NCI-H1105 (cell line): ENCODE measurements around the gene ARMH1.

Experiments used
- DNase-seq: peaks from one replicate; lab custom pipeline; 2025; lab: John Stamatoyannopoulos, UW

ARMH1 gene

DNA sequence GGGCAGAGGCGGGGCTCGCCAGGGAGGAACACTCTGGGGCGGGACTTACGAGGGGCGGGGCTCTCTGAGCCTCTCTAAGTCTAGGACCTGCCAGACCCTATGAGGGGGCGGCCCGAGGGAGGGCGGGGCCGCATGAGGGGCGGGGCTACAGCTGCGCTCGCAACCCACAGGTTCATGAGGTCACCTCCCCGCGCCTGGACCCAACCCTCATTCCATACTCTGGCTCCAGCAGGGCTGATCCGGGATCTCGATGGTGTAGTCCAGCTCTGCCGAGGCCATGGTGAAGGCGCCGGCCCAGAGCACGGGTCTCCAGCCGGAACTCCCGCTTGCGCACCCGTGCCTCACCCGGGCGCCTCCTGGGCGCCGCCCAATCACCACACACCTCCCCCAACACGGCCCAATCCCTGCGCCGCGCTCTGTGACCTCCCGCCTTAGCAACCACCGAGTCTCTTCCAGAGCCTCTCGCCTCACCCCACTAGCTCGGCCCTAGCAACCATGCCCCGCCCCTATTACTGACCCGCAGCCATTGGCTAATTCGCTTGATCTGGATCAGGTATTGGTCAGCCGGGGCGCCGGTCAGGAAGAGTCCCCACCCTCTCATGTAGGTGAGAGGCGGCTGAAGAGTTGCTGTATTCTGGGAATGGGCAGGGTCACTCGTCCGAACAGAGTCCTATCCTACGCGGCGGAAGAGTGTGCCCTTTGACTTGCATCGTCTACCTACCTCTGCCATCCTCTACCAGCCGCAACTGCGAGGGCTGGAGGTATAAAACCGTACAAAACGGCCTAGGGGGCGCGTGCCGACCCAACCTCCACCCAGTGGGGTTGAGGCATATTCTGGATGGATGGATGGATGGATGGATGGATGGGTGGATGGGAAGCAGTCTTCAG, at the start of gene ARMH1, which contains the start of gene TMEM53:
TSS of gene ARMH1 (plus strand) at position 602 of the 888 bp plus-strand sequence. CDS start 14,984 bp downstream, outside the sequence.
TSS of gene TMEM53 (minus strand) at position 369 of the 888 bp plus-strand sequence. CDS start at position 279, 90 bp downstream.
- peak; percentile 99 for DNase-seq

DNA sequence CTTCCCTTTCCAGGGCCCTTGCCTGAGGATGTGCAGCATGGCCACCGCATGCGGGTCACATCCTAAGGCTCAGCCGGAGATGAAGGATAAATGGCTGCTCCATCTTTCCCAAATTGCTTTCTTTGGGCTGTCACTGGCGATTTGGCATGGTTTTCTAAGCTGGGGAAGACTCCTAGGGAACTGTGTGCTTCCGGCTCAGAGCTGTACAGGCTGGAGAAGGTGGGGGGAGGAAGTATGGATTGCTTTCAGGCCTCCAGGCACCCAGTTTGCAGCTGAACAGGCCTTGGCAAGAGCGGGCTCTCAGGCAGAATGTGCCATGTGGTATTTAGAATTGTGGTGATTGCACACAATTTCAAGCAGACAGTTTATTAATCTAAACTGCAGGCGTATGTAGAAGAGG, 49.2 kb upstream of the ARMH1 start:
- DNase-seq: no peak

DNA sequence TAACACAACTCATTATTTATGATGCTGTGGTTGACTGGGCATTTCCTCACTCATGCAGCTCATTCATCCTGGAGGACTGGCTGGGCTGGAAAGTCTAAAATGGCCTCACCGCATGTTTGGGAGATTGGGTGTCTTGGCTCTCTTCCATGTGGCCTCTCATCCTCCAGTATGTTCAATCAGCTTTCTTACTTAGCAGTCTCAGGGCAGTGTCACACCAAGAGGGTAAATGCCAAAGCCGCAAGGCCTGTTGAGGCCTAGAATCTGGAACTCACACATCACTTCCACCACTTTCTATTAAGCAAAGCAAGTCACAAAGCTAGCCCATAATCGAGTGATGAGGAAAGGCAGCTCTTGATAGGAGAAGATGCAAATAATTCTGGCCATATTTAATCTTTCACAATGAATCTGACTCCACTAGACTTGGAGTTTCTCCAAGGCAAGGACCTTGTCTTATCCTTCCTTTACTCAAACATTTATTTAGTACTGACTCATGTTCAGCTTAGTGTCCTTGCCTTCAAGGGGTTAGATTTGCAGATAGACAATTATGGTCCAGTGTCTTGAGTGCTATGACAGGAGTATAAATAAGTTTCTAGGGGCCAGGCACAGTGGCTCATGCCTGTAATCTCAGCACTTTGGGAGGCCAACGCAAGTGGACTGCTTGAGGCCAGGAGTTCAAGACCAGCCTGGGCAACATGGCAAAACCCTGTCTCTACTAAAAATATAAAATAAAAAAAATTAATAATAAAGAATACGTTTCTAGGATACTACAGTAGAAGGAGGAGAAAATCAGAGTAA, 45.4 kb upstream of the ARMH1 start:
- DNase-seq: no peak

DNA sequence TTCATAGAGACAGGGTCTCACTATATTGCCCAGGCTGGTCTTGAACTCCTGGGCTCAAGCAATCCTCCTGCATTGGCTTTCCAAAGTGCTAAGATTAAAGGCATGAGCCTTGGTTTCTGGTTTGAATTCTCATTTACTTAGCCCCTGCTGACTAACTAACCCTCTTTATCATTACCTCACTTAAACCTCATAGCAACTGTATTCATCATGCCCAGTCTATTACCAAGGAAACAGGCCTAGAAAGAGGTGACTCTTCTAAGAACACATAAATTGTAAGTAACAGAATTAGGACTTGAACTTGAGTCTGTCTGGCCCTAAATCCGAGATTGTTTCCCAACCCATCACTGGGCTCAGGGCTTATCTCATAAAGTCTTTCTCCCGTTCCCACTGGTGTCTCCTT, 44.4 kb upstream of the ARMH1 start:
- DNase-seq: no peak

DNA sequence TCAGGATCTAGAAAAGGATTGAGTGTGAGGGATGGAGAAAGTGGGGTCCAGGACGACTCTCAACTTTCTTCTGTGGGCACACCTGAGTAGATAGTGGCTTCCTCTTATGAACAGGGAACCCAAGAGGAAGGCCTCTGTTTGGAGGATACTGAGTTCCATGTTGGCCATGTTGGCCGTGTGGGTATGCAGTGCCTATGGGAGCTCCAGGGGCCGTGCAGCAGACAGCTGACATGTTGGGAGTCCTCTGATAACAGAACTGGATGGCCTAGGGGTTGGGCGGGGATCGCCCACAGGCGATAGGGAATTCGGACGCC, 43.2 kb upstream of the ARMH1 start:
- DNase-seq: no peak

DNA sequence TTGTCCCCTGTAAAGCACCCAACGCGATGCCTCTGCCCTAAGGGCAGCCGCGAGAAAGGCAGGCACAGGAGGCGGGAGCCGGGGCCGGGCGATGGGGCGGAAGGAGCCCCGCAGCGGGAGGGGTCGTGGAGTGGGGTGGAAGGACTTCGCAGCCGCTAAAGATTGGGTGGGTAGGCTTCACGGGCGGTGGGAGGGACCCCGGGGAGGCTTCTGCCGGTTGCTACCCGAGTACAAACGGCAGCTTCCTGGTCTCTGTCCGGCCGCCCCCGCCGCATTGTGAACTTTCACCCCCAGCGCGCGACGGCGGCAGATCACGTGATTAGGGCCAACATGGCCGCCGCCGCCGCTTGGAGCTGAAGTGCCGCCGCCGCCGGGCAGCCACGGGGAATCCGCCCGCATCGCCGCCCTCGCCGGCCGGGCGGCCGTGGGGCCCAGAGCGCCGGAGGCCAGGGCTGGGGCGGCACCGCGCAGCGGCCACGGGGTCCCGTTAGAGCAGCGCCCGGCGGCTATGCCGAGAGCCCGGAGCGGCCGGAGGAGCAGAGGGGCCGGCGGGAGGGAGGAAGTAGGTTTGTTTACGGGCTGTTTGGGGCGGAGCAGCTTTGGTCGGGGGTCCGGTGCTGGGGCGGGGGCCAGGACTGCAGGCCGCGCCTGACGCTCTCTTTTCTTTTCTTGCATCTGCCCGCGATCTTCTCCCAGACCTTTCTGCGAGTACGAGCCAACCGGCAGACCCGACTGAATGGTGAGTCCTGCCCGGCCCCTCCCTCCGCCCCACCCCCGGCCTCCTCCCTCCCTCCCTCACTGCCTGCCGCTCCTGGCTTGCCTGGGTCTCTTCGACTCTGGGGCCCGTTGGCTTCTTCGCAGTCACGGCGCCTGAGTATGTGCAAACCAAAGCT, 42.6 kb upstream of the ARMH1 start:
- peak; percentile 87 for DNase-seq

DNA sequence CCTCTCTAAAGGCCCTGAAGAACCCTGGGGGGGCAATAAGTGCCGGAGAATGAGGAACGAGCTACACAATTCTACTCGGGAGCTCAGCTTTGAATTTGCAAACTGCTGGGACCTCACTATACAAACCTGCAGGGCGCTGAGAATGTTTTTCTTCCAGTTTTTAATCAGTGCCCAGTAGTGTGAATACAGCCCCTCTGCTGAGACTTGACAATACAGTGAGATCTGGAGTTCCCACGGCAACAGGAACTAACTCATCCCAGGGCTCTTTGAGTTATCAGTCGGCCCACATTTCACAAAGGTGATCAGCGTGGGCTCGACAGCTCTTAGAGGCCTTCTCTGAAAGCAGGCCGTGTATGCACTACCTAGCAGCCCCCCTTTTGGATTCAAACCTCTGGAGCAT, 41.9 kb upstream of the ARMH1 start:
- no peak for DNase-seq

DNA sequence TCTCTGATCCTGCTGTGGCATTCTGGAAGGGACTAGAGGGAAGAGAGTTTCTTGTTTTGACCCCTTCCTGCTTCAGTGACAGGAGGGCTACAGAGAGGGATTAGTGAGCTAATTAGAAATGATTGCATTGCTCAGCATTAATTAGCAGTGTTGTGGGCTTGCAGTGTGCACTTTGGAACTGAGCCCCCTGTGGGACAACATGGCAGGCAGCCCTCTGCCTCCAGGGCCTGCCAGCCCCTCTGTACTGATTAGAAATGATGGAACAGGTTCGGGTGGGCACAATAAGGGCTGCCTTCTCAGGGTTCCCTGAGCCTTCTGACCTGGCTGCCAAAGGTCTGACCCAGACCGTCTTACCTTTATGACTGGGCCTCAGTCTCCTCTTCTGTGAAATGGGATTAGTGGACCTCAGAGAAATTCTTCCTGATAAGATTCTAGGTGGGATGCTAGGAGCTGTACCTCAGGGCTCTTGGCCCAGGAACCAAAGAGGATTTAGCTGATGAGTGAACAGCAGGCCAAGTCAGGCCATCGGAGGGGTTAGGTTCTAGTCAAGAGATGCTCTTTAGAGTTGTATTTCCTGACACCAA, 39.8 kb upstream of the ARMH1 start:
- no peak for DNase-seq

DNA sequence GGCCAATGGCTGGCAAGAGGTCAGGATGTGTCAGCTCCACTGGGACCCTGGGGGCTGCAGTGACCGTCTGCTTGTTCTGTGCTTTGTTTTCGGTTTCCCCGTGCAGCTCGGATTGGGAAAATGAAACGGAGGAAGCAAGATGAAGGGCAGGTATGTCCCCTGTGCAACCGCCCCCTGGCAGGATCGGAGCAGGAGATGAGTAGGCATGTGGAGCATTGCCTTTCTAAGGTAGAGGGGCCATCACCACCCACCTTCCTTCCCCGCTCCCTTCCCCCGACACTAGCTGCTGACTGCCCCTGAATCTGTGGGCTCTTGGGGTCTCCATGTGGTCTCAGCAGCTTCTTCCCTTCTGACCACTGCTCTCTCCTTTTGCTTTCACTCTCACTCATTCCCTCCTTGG, 39.1 kb upstream of the ARMH1 start:
- DNase-seq: no peak

DNA sequence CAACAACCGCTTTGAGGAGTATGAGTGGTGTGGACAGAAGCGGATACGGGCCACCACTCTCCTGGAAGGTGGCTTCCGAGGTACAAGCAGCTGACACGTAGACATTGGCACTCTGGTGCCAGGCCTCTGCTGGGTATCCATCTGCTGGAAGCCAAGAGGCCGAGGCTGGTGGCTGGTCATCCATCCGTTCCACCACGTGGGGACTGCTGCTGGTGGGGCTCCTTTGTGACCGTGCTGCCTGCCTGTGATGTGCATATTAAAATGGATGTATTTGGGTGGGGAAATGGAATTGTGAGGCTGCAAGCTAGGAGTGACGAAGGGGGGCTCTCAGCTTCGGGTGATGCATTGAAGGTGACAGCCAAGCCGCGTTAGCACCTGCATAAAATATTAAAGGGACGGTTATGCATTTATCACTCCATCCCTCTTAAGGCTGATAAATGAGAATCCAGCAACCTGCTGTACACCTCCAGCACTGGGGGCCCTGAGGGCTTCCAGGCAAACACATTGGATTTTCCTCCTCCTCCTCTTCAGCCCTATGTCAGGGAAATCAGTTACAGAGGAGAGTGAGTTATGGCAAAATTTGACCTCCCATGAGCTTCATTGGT, 38.3 kb upstream of the ARMH1 start:
- no peak for DNase-seq

DNA sequence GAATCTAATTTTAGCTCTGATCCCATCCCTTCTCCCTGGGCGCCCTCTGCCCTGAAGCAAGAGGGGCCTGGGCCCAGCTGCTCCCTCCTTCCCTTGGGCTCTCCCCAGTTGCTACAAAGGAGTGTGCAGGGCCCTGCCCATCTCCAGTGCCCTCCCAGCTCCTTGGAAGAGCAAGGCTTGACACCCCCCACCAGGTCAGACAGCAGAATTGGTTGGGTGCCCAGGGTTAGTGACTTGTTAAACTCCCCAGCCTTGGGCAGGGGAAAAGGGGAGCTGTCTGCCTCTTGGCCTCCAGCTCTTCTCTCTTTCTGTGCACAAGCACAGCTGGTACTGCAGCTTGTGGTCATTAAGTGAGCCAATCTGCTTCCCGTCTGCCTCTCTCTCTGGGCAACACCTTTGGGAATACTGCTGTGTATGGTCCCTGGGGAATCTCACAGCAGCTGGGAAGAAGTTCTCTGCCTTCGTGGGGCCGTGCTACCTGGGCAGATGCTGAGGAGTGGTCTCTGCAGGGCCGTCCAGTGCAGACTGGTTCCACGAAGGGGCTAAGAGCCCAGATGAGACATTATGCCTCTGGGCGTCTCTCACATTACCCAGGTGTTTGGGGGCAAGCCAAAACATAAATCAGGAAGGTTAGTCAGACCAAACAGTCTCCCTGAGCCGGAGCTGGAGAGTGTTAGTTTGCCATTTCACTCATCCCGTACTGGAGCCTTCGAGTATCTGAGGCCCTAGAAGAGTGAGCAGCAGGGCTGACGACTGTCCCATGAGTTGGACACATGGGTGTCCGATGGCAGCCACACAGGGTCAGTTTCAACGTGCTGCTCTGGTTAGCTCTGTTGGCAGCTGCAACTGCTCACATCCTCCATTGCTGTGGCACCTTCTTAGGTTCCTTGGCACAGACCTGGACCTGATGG, 37.6 kb upstream of the ARMH1 start:
- peak; percentile 12 for DNase-seq

DNA sequence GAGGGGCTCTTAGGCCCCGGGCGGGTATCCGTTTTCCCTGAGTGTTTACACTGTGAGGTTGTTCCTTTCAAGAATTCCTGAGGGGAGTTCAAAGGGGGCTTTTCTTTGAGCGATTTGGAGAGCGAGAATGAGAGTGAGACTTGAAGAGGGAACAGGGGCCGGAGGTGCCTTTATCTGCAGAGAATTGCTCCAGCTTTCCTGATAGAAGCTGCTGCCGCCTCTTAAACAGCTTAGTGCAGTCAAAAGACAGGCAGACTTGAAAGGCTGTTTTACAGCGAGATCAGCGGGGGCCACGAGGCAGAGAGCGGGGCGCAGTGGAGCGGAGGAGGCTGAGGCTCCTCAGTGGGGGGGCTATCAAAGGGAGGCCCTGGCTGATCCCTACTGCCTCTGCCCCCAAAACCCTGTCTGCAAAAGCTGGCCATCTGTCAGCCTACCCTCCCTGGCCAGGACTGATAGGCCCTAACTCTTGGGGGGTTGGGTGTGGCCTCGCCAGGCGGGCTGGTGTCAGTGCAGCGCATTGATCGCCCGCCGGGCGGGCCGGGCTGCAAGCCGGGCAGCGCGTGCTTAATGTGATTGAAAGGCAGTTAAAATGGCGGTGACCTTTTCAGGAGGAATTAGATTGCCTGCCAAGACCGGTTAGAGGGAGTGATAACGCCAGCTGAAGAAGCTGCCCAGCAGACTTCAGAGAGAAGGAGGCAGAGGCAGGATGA, 36.7 kb upstream of the ARMH1 start:
- no peak for DNase-seq

DNA sequence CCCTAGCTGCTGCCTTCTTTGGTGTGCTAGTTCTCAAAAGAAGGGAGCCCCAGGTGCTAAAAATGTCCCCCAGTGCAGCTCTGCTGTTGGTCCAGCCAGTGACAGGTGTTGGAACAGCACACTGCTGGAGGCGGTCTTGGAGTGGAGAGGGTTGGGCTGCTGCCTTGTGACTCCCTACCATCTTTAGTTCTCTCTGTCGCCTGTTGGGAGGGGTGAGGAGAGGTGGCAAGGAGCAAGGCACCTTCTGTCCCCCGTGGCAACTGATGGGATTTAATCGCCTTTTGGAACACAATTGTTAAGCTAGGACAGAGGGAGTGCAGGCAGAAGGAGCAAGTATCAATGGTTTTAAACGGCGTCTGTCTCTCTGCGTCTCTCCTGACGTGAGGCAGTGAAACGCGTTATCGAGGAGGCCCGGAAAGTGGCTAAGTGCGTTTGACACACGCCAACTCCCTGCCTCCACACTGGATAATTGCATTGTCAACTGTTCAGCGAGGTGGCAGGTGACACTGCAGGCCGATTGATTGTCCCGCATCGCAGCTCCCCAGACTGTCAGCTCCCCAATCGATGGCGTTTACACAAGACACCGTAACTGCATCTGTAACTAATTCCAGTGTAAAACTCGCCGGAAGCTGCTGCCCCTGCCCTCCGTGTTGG, 34.2 kb upstream of the ARMH1 start:
- peak; percentile 46 for DNase-seq

DNA sequence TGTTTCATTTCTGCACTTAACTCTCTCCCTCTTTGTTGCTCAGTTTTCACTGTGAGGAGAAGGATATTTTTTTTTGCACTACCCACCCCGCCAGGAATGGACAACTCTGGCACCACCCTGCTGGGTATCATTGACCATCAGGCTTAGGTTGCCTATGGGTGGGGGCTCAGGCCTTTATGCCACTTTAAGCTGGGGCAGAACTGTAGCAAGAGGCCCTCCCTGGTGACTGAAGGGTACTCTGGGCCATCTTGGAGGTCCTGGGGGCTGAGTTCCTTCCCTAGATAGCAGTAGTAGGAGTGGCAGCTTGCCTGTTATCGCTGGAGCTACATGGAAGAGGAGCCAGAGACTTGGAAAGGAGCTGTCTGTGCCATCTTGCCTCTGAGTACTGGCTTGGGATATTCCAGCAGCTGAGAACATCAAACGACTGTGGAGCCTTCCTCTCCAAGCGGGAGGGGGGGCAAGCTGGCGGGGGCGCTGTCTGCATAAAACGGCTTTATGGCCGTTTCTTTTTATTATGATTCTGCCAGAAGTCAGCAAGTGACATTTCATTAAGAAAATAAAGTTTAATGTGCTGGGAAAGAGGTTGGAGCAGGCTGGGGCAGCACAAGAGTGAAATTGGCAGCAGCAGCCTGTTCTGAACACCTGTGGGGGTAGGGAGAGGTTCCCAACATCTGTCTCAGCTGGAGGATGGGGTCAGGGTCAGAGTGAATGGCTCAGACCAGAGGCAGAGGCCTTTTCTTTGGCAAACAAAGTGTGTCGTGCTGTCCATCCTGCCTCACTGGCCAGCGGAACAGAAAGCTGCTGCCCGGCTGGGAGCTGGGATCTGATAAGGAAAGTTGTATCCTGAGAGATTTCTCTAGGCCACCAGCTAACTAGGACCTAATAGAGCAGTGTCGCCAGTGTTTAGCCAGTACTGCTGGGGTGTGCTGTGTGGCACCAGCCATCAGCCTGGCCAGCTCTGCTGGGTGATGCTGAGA, 33.1 kb upstream of the ARMH1 start:
- no peak for DNase-seq

DNA sequence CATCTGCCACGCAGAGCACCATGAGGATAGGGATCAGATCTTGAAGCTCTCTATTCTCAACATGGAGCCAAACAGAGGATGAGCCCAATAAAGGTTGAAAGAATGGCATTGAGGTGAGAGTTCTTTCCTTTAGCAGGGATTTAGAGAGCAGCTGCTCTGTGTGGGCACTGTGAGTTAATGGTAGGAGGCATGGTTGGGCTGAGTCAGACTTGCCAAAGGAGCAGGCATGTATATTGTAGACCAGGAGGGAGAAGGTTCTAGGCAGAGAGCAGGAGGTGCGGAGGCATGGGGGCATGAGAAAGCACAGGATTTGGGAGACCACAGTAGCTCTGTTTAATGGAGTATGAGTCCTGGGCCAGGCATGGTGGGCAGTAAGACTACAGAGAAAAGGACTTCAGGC, 32.3 kb upstream of the ARMH1 start:
- no peak for DNase-seq

DNA sequence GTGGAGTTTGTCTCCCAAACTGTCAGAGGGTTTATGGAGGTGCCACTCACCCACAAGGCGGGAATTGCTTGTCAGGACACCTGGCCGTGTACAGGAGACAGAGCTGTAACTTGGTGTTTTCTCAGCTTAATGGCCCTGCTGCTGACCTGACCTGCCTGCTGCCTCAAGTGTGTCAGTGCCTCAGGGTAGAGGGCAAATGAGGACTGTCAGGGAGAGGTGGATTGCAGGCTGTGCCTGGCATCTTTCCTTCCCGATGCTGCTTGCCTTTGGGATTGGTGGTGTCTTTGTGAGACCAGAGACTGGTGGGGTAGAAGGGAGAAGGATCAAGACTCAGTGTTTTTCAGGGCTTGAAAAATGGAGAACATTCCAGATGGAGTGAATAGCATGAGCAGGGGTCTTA, 31.6 kb upstream of the ARMH1 start:
- DNase-seq: no peak

DNA sequence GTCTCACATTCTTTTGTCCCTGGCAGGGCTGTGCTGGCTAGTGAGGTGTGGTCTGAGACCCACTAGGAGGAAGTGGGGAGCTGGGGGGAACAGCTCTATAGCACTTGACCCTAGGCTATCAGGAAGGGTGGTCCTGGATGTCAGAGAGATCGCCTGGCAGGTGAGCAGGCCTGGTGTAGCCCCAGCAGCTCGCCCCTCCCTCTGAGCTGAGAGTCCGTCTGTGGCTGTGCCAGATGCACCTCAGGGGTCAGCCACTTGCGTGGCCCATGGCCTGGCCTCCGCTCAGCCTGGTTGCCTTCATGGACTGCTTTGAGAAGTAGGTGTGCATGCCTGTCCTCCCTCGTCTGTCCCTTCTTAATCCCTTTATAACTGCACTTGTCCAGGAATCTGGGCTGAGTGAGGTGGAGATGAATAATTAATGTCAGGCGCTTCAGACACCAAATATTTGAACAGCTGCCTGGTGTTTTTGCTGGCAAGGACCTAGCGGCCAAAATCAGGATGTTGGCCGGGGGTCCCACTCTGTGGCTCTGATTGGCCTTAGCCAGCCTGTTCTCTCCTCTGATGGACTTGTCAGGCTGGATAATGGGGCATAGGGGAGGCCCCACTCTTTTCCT, 30.7 kb upstream of the ARMH1 start:
- DNase-seq: no peak
